HepG2 (cell line): ENCODE results near the gene ZG16. TPM values are rescaled to one million over a fixed set of nuclear protein-coding genes. Genes with fewer than 3 reads are reported as not detected.
A peak's percentile ranks its signal among the peaks of the same experiment; 100 is the strongest.

Experiments
- AGO2 ChIP-seq: fragments of 200-400 bp; formaldehyde crosslinking; optimal IDR thresholded peaks from 2 replicates; pipeline ENCODE3; 2017; ENCODE audit warnings: mild to moderate bottlenecking, low read depth, low read length, moderate library complexity
- HIVEP1 ChIP-seq: sonication (generic); formaldehyde crosslinking; IDR thresholded peaks from 2 replicates; pipeline ENCODE4 v1.4.0; 2020; ENCODE audit warnings: mild to moderate bottlenecking, missing genetic modification reagents
- HNRNPL ChIP-seq: fragments of 200-400 bp; formaldehyde crosslinking; IDR thresholded peaks from 2 replicates; pipeline ENCODE4 v1.6.1; 2017; ENCODE audit warnings: mild to moderate bottlenecking, low read depth, low read length
- JUNB ChIP-seq: sonication (generic); formaldehyde crosslinking; IDR thresholded peaks from 2 replicates; pipeline ENCODE4 v1.8.0; 2022; ENCODE audit warnings: missing genetic modification reagents, mild to moderate bottlenecking, borderline replicate concordance
- LBX2 ChIP-seq: sonication (generic); formaldehyde crosslinking; IDR thresholded peaks from 2 replicates; pipeline ENCODE4 v1.5.0; 2020; ENCODE audit warnings: missing genetic modification reagents, mild to moderate bottlenecking, borderline replicate concordance
- MAZ ChIP-seq, 2 experiments: sonication (generic) in 1 of 2; formaldehyde crosslinking in 1 of 2; IDR thresholded peaks; 2 replicates each; pipeline versions ENCODE4 v1.5.0 to v1.6.1; 2012 to 2020; ENCODE audit warnings: low read depth in 2 of 2, mild to moderate bottlenecking in 2 of 2, borderline replicate concordance in 1 of 2, improper control_type of control experiment in 1 of 2, low read length in 1 of 2, missing genetic modification reagents in 1 of 2, moderate library complexity in 1 of 2
- PRDM15 ChIP-seq: sonication (generic); formaldehyde crosslinking; IDR thresholded peaks from 2 replicates; pipeline ENCODE4 v1.4.0; 2020; ENCODE audit warnings: missing genetic modification reagents
- SALL2 ChIP-seq: sonication (generic); formaldehyde crosslinking; IDR thresholded peaks from 2 replicates; pipeline ENCODE4 v1.8.1; 2023; ENCODE audit warnings: mild to moderate bottlenecking, missing genetic modification reagents, inconsistent platforms
- SPEN ChIP-seq: sonication (generic); formaldehyde crosslinking; IDR thresholded peaks from 2 replicates; pipeline ENCODE4 v1.5.1; 2020; ENCODE audit warnings: low read depth, mild to moderate bottlenecking, missing genetic modification reagents
- SRSF4 ChIP-seq: fragments of 200-400 bp; formaldehyde crosslinking; IDR thresholded peaks from one replicate; pipeline ENCODE4 v1.6.1; 2018; ENCODE audit warnings: mild to moderate bottlenecking, low read depth, low read length, moderate library complexity; ENCODE audit not compliant: poor library complexity, severe bottlenecking
- STAG1 ChIP-seq: sonication (generic); formaldehyde crosslinking; IDR thresholded peaks from 2 replicates; pipeline ENCODE4 v1.4.0; 2020; ENCODE audit warnings: missing genetic modification reagents
- TGIF2 ChIP-seq: IDR thresholded peaks from 2 replicates; pipeline ENCODE4 v1.6.1; 2016; ENCODE audit warnings: control low read depth, missing compliant biosample characterization
- THYN1 ChIP-seq: sonication (generic); formaldehyde crosslinking; IDR thresholded peaks from 2 replicates; pipeline ENCODE4 v1.8.1; 2023; ENCODE audit warnings: low read depth, mild to moderate bottlenecking, moderate library complexity, missing genetic modification reagents, borderline replicate concordance
- ZBED4 ChIP-seq: sonication (generic); formaldehyde crosslinking; IDR thresholded peaks from 2 replicates; pipeline ENCODE4 v1.4.0; 2020; ENCODE audit warnings: missing genetic modification reagents, borderline replicate concordance
- ZNF136 ChIP-seq: sonication (generic); formaldehyde crosslinking; IDR thresholded peaks from 2 replicates; pipeline ENCODE4 v1.8.1; 2022; ENCODE audit warnings: low read depth, mild to moderate bottlenecking, moderate library complexity, missing genetic modification reagents
- ZNF749 ChIP-seq: sonication (generic); formaldehyde crosslinking; IDR thresholded peaks from 2 replicates; pipeline ENCODE4 v1.8.0; 2022; ENCODE audit warnings: mild to moderate bottlenecking, missing genetic modification reagents, moderate library complexity, borderline replicate concordance
- ZNF850 ChIP-seq: sonication (generic); formaldehyde crosslinking; conservative IDR thresholded peaks from 2 replicates; pipeline ENCODE4 v1.9.0; 2021; ENCODE audit warnings: mild to moderate bottlenecking, missing genetic modification reagents
- polyA plus RNA-seq, 8 experiments: library from polyadenylated mRNA; depleted of rRNA in 3 of 8; stranded (reverse) in 7 of 8; unstranded in 1 of 8; fragments of >200 nt; fragmentation: Illumina TruSeq in 4 of 8; extraction: Trizol in 4 of 8; gene quantifications; 2 replicates each; pipeline versions ENCODE4 v1.2.1 to v1.2.3, GENCODE V29; 2011 to 2016; ENCODE audit warnings: low read depth in 4 of 8, missing spikeins in 1 of 8, mixed read lengths in 1 of 8; ENCODE audit not compliant: insufficient read depth in 1 of 8
- total RNA-seq, 5 experiments: library from RNA; depleted of rRNA; stranded (reverse); fragments of >200 nt; fragmentation: Illumina TruSeq; extraction: Trizol; gene quantifications; 2 replicates each; pipeline ENCODE4 v1.2.3, GENCODE V29; 2016; ENCODE audit warnings: low read depth in 1 of 5

Gene ZG16
- total and polyA plus RNA-seq, 2 of the 13 experiments (the other 11 are each of a cell fraction or from before 2014, with no cell fraction given), result 0.04 to 0.07 TPM

GRCh38 chr16:29815793-29816693 is 38.0 kb downstream of the ZG16 start, which contains the start of gene PAGR1 (continued):
- TF ChIP-seq SALL2 (CRISPR knock-in tag), result no peak; the same call in none of the 2 replicates
- TF ChIP-seq MAZ (IDR thresholded peaks at IDR 0.05; ENCODE audit: borderline replicate concordance, low read depth, low read length), result peak; percentile 67
- peak; percentile 86 for TF ChIP-seq MAZ (CRISPR knock-in tag; IDR thresholded peaks at IDR 0.05; ENCODE audit: low read depth)
- TF ChIP-seq SRSF4, result no peak
- TF ChIP-seq SPEN (CRISPR knock-in tag), result peak; percentile 94
- TF ChIP-seq HIVEP1, result peak; percentile 90
- TF ChIP-seq STAG1 (CRISPR knock-in tag), result peak; percentile 69
- peak; percentile 80; the same call in 1 of the 2 replicates for TF ChIP-seq ZNF749 (CRISPR knock-in tag)
- TF ChIP-seq THYN1 (CRISPR knock-in tag), result no peak
- no peak for TF ChIP-seq HNRNPL
- TF ChIP-seq ZNF850 (CRISPR knock-in tag), result no peak; the same call in 1 of the 2 replicates
- TF ChIP-seq JUNB, result no peak
- peak; percentile 97 for TF ChIP-seq AGO2
- TF ChIP-seq ZNF136 (CRISPR knock-in tag), result peak; percentile 84
- no peak for TF ChIP-seq PRDM15 (CRISPR knock-in tag)
- TF ChIP-seq ZBED4 (CRISPR knock-in tag), result peak; percentile 75; the same call in 1 of the 2 replicates
- TF ChIP-seq TGIF2 (CRISPR knock-in tag), result peak; percentile 73
- no peak for TF ChIP-seq LBX2 (CRISPR knock-in tag)
